SH-SY5Y (cell line): ENCODE data around the gene PATL1.

Experiments
- GATA2 ChIP-seq: IDR thresholded peaks from 2 replicates; pipeline ENCODE4 v1.6.1; 2011; ENCODE audit warnings: mild to moderate bottlenecking, low read depth, low read length
- GATA3 ChIP-seq: IDR thresholded peaks from 2 replicates; pipeline ENCODE4 v1.6.1; 2011; ENCODE audit warnings: low read depth, mild to moderate bottlenecking, low read length, moderate library complexity

DNA sequence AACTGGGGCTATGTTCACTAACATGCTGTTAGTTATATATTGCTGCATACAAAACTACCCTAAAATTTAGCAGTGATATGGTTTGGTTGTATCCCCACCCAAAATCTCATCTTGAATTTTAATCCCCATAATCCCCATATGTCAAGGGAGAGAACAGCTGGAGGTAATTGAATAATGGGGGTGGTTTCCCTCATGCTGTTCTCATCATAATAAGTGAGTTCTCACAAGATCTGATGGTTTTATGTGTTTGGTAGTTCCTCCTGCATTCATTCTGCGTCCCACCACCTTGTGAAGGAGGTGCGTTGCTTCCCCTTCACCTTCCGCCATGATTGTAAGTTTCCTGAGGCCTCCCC lies 10.0 kb upstream of the PATL1 start:
- TF ChIP-seq GATA3 (no peak), GATA2 (no peak)
